GM21529 (cell line): Measurements from ENCODE around the gene AQP2.
"Not testable (repeated sequence)": the region's sequence is repeated elsewhere in the genome, so short reads cannot be mapped to it uniquely, and the experiment has no call there.

ENCODE experiments used
- ATAC-seq: cut with Tn5 transposase; IDR thresholded peaks from one replicate; pipeline ENCODE4 v1.9.1; 2021; ENCODE audit not compliant: unreplicated experiment

AQP2 gene

DNA sequence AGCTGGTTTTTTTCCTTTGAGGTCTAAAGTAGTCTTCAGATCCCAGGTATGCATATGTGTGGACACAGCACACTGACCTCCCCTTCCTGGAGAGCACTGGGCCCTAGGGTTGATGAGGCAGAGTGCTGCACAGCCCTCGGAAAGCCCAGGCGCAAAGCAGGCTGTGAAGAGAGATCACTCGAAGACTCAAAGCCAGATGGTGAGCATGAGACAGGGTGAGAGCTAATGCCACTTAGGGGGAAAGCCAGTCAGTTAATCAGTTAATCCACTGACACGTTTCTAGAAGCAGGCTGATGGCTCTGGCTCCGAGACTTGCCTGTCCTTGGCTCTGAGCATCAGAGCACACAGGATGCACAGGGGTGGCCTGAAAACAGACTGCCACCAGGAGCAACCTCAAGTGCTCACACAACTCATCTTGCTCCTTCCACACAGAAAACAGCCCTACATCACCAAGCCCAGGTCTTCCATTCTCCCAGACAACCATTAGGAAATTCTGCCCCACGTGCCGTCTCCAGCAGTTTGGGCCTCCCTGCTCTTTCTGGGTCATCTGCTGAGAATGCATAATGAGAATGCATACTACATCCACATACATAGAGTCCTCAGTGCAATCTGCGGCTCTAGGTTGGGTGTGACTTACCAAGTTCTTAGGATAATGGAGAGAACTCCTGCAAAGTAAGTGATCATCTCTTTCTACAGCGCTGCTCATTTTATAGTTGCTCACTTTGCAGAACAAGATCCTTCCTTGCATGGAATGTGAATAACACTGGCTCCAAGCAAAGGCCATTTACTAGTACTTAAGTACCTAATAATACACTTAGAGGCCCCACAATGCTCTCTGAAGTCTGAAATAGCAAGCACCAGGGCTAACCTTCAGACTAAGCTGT is 34.2 kb downstream of the AQP2 start:
- no peak for ATAC-seq

GRCh38 chr12:49985981-49986380 is 35.4 kb downstream of the AQP2 start:
- ATAC-seq = no peak

GRCh38 chr12:49986476-49986875 is 35.9 kb downstream of the AQP2 start:
- not testable (repeated sequence) for ATAC-seq

- ATAC-seq = no peak
Observed at GRCh38 chr12:49987625-49988303, 37.2 kb downstream of the AQP2 start.

GRCh38 chr12:49989400-49989799 is 38.9 kb downstream of the AQP2 start:
- ATAC-seq = not testable (repeated sequence)

DNA sequence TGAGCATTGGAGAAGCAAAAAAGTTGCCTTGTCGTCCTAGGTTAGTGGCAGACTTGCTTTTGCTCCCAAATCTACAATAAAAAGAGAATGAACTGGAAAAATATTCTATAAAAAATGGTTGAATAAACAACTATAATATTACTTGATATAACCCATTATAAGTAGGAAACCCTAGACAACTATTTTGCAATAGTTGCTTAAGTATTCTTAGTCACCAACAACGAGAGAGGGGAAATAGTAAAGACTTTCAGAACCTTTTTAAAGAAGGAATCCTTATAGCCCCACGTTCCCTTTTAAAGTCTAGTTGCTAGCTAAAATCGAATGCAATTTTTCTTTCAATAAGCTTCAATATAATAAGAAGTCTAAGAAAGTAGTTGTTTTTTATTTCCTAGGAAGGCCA is 39.7 kb downstream of the AQP2 start:
- ATAC-seq = no peak

GRCh38 chr12:49998453-49998852 is 47.9 kb downstream of the AQP2 start:
- no peak for ATAC-seq

GRCh38 chr12:50003595-50003994 is 53.1 kb downstream of the AQP2 start:
- ATAC-seq = no peak

- ATAC-seq = no peak
Observed at GRCh38 chr12:50004696-50005095, 54.2 kb downstream of the AQP2 start.

- ATAC-seq = no peak
Observed at GRCh38 chr12:50005175-50005574, 54.6 kb downstream of the AQP2 start.

DNA sequence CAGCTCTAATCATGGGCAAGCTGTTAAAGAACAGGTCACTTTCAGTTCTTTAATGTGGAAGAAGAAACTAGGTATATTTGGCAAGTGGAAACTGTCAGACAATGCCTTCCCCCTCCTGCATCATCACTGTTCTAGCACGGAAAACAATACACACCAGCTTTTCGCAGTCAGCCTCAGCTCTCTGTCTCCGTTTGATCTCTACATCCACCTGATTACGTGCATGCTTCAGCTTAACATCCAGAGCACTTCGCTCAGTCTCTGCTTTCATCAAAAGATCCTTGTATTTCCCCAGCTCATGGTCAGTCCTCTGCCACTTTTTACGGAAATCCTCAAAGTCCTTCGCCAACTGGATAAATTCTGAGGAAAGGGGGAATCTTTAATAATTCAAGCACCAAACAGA is 55.7 kb downstream of the AQP2 start:
- ATAC-seq = no peak

GRCh38 chr12:50006754-50007442 is 56.4 kb downstream of the AQP2 start:
- ATAC-seq = no peak
